HEK293 (cell line): ENCODE data around the gene PLCB1.

Source experiments
- CTCF ChIP-seq: fragments of 450-650 bp; formaldehyde crosslinking; IDR thresholded peaks from 2 replicates; pipeline ENCODE4 v1.5.1; 2016; ENCODE audit warnings: missing biosample characterization, missing genetic modification characterization
- SP2 ChIP-seq: fragments of 450-650 bp; formaldehyde crosslinking; IDR thresholded peaks from 2 replicates; pipeline ENCODE4 v1.5.1; 2016; ENCODE audit warnings: missing biosample characterization, missing genetic modification characterization
- ZBTB1 ChIP-seq: fragments of 450-650 bp; formaldehyde crosslinking; IDR thresholded peaks from 2 replicates; pipeline ENCODE4 v1.5.1; 2016; ENCODE audit warnings: missing biosample characterization, missing genetic modification characterization
- ZIC2 ChIP-seq: fragments of 450-650 bp; formaldehyde crosslinking; IDR thresholded peaks from 2 replicates; pipeline ENCODE4 v1.5.1; 2016; ENCODE audit warnings: missing biosample characterization, missing genetic modification characterization

DNA sequence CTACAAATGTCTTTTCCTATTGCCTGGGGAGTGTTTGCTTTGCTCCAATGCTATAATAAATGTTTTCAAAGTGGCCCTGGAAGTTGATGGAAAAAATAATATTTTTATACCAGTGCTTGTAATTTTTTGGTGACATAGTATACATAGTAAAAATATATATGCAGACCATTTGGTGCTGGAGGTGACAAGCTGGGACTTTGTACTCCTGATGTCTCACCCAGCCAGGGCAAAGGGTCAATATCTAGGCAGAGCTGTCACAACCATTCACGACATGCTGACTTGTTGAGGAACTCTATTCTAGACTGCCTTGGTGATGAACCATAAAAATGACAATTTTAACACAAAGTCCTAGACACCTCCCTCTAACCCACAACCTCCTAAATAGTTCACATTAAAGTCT is 203.0 kb downstream of the PLCB1 start:
- TF ChIP-seq ZBTB1 (tag by site-specific recombination) (no peak), CTCF (tag by site-specific recombination) (no peak), ZIC2 (tag by site-specific recombination) (no peak), SP2 (no peak)
